ENCODE measurements around the gene AHSP. TPM values are rescaled to one million over a fixed set of nuclear protein-coding genes. Genes with fewer than 3 reads are reported as not detected.
"Not testable (repeated sequence)": the region's sequence is repeated elsewhere in the genome, so short reads cannot be mapped to it uniquely, and the experiment has no call there.

Gene AHSP
- total RNA-seq, 1 donor from 2014 or later = not detected

DNA sequence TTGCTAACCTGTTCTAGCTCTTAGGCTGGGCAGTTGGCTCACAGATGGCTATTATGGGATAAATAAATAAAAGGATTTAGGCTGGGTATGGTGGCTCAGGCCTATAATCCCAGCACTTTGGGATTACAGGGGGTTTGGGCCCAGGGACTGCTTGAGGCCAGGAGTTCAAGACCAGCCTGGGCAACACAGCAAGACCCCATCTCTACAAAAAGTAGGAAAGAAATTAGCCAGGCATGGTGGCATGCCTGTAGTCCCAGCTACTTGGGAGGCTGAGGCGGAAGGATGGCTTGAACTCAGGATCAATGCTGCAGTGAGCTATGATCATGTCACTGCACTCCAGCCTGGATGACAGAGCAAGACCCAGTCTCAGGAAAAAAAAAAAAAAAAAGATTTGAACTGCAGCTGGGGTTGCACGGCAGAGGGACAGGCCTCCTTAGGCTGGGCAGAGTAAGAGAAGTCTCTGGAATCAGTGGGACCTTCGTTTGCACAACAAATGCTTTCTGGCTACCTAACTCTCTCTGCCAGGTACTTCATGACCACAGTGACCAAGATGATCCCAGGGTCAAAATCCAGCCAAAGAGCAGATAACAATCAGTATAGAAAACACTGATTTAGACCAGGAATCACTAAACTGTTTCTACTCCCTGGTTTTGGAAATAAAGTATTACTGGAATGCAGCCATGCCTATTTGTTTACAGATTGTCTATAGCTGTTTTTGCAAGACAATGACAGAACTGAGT, 26.3 kb upstream of the AHSP start:
- H3K4me1 Mint-ChIP-seq (ENCODE audit: unreplicated experiment) = peaks cover 22% of the 10 kb centered on the region
- TF ChIP-seq, protein P1, sequence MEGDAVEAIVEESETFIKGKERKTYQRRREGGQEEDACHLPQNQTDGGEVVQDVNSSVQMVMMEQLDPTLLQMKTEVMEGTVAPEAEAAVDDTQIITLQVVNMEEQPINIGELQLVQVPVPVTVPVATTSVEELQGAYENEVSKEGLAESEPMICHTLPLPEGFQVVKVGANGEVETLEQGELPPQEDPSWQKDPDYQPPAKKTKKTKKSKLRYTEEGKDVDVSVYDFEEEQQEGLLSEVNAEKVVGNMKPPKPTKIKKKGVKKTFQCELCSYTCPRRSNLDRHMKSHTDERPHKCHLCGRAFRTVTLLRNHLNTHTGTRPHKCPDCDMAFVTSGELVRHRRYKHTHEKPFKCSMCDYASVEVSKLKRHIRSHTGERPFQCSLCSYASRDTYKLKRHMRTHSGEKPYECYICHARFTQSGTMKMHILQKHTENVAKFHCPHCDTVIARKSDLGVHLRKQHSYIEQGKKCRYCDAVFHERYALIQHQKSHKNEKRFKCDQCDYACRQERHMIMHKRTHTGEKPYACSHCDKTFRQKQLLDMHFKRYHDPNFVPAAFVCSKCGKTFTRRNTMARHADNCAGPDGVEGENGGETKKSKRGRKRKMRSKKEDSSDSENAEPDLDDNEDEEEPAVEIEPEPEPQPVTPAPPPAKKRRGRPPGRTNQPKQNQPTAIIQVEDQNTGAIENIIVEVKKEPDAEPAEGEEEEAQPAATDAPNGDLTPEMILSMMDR (IDR thresholded peaks at IDR 0.05; ENCODE audit: unreplicated experiment) = no peak
- H3K9me3 Mint-ChIP-seq (ENCODE audit: unreplicated experiment) = no peaks in the 10 kb centered on the region
- no peak for DNase-seq (ENCODE audit: low spot score)
- H3K36me3 Mint-ChIP-seq (ENCODE audit: low read depth, unreplicated experiment) = peaks cover 19% of the 10 kb centered on the region
- H3K27ac Mint-ChIP-seq (ENCODE audit: unreplicated experiment) = no peak overlapping the region
- H3K27me3 Mint-ChIP-seq (ENCODE audit: unreplicated experiment) = no peaks in the 10 kb centered on the region
- H3K4me3 Mint-ChIP-seq (ENCODE audit: unreplicated experiment) = no peak overlapping the region

DNA sequence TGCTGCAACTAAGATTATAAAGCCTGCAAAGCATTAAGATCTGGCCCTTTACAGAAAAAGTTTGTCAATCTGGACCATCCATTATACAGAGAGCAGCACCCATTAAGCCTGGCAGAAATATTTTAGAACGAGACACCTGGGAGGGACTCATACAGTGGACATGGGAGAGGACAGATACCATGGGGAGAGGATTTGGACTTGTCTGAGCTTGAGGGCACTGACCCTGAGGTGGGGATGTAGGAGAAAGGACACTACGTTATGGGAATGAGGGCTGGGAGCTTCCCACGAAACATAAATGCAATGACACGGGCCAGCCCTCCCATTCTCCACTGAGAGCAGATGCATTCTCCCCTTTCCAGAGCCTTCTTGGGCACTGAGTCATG, 25.7 kb upstream of the AHSP start:
- H3K4me3 Mint-ChIP-seq (ENCODE audit: unreplicated experiment) = no peak overlapping the region
- H3K36me3 Mint-ChIP-seq (ENCODE audit: low read depth, unreplicated experiment) = peaks cover 19% of the 10 kb centered on the region
- TF ChIP-seq, protein P1 (IDR thresholded peaks at IDR 0.05; ENCODE audit: unreplicated experiment) = no peak
- DNase-seq (ENCODE audit: low spot score) = no peak
- no peaks in the 10 kb centered on the region for H3K9me3 Mint-ChIP-seq (ENCODE audit: unreplicated experiment)
- H3K27ac Mint-ChIP-seq (ENCODE audit: unreplicated experiment) = no peak overlapping the region
- H3K4me1 Mint-ChIP-seq (ENCODE audit: unreplicated experiment) = peaks cover 22% of the 10 kb centered on the region
- H3K27me3 Mint-ChIP-seq (ENCODE audit: unreplicated experiment) = no peaks in the 10 kb centered on the region

DNA sequence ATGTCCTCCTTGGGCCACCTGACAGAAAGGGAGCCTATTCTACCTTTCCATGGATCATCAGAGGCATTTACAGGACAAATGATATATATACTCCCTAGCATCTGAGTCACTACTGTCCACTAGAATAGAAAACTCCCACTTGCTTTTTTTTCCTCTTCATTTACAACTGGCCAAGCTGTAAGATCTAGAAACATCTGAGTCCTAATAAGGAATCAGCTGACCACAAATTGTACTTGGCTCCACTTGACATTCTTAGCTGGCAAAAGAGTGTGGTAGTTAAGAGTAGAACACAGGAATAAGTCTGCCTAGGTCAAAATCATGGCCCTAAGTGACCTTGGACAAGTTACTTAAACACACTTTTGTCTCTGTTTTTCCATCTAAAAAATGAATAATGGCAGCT, 24.7 kb upstream of the AHSP start:
- H3K9me3 Mint-ChIP-seq (ENCODE audit: unreplicated experiment) = no peaks in the 10 kb centered on the region
- TF ChIP-seq, protein P1 (IDR thresholded peaks at IDR 0.05; ENCODE audit: unreplicated experiment) = no peak

DNA sequence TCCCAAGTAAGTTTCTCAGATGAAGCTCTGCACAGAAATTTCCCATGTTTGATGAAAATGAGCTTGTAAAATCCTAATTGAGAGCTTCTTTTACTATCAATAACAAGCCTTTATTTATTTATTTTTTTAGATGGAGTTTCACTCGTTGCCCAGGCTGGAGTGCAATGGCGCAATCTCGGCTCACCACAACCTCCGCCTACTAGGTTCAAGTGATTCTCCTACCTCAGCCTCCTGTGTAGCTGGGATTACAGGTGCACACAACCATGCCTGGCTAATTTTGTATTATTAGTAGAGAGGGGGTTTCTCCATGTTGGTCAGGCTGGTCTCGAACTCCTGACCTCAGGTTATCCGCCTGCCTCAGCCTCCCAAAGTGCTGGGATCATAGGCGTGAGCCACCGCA, 24.1 kb upstream of the AHSP start:
- H3K27ac Mint-ChIP-seq (ENCODE audit: unreplicated experiment); DNase-seq (ENCODE audit: low spot score); H3K4me3 Mint-ChIP-seq (ENCODE audit: unreplicated experiment); H3K36me3 Mint-ChIP-seq (ENCODE audit: low read depth, unreplicated experiment); H3K9me3 Mint-ChIP-seq (ENCODE audit: unreplicated experiment); H3K27me3 Mint-ChIP-seq (ENCODE audit: unreplicated experiment): not testable (repeated sequence)
- H3K4me1 Mint-ChIP-seq (ENCODE audit: unreplicated experiment) = peaks cover 29% of the 10 kb centered on the region

More for the DNA sequence above, 24.7 kb upstream of the AHSP start:
- Mint-ChIP-seq H3K27me3 (ENCODE audit: unreplicated experiment) (no peaks in the 10 kb centered on the region), H3K27ac (ENCODE audit: unreplicated experiment) (no peak overlapping the region), H3K4me3 (ENCODE audit: unreplicated experiment) (no peak overlapping the region), H3K4me1 (ENCODE audit: unreplicated experiment) (peaks cover 29% of the 10 kb centered on the region), H3K36me3 (ENCODE audit: low read depth, unreplicated experiment) (peaks cover 9% of the 10 kb centered on the region)
- DNase-seq (ENCODE audit: low spot score) = no peak

DNA sequence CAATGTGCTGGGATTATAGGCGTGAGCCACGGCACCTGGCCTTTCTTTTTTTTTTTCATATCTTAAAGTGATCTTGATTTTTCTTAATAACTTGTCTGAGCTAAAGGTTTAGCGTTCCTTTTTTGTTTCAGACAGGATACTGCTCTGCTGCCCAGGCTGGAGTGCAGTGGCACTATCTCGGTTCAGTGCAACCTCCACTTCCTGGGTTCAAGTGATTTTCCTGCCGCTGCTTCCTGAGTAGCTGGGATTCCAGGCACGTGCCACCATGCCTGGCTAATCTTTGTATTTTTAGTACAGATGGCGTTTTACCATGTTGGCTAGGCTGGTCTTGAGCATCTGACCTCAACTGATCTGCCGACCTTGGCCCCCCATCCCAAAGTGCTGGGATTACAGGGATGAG, 23.5 kb upstream of the AHSP start:
- TF ChIP-seq, protein P1 (IDR thresholded peaks at IDR 0.05; ENCODE audit: unreplicated experiment) = no peak
- no peak overlapping the region for H3K27ac Mint-ChIP-seq (ENCODE audit: unreplicated experiment)
- peaks cover 6% of the 10 kb centered on the region for H3K27me3 Mint-ChIP-seq (ENCODE audit: unreplicated experiment)
- peaks cover 35% of the 10 kb centered on the region for H3K4me1 Mint-ChIP-seq (ENCODE audit: unreplicated experiment)
- no peaks in the 10 kb centered on the region for H3K9me3 Mint-ChIP-seq (ENCODE audit: unreplicated experiment)
- no peaks in the 10 kb centered on the region for H3K36me3 Mint-ChIP-seq (ENCODE audit: low read depth, unreplicated experiment)
- H3K4me3 Mint-ChIP-seq (ENCODE audit: unreplicated experiment) = no peak overlapping the region
- DNase-seq (ENCODE audit: low spot score) = no peak

Measured in endothelial cell (in vitro differentiated cells).